NK-92 (cell line): ENCODE measurements around the gene TSFM.

Source experiments
- DNase-seq: peaks from one replicate; lab custom pipeline; 2025; ENCODE audit not compliant: unreplicated experiment; lab: John Stamatoyannopoulos, UW

TSFM gene

GRCh38 chr12:57832966-57833365 is 50.4 kb downstream of the TSFM start:
- no peak for DNase-seq

- DNase-seq = no peak
These were observed 51.1 kb downstream of the TSFM start for GRCh38 chr12:57833672-57834071.

GRCh38 chr12:57834086-57834876 is 51.7 kb downstream of the TSFM start:
- no peak for DNase-seq

- no peak for DNase-seq
These were observed 53.0 kb downstream of the TSFM start for GRCh38 chr12:57835366-57836288.

- DNase-seq = no peak
These were observed 54.1 kb downstream of the TSFM start for GRCh38 chr12:57836442-57837375.

- no peak for DNase-seq
These were observed 55.4 kb downstream of the TSFM start for GRCh38 chr12:57837864-57838562.

- DNase-seq = no peak
These were observed 56.2 kb downstream of the TSFM start for GRCh38 chr12:57838594-57839302.

GRCh38 chr12:57839996-57840395 is 57.4 kb downstream of the TSFM start:
- no peak for DNase-seq

- DNase-seq = no peak
These were observed 58.1 kb downstream of the TSFM start for GRCh38 chr12:57840726-57841125.

- DNase-seq = no peak
These were observed 58.9 kb downstream of the TSFM start for GRCh38 chr12:57841445-57841844.

- DNase-seq = no peak
These were observed 60.0 kb downstream of the TSFM start for GRCh38 chr12:57842342-57843294.

- DNase-seq = no peak
These were observed 62.3 kb downstream of the TSFM start for GRCh38 chr12:57844709-57845477.

- no peak for DNase-seq
These were observed 63.1 kb downstream of the TSFM start for GRCh38 chr12:57845478-57846284.

- no peak for DNase-seq
These were observed 63.6 kb downstream of the TSFM start for GRCh38 chr12:57846285-57846576.

- peak; percentile 6 for DNase-seq
These were observed 64.2 kb downstream of the TSFM start, which contains the start of gene CTDSP2 for GRCh38 chr12:57846577-57847319. TSS of gene CTDSP2 (minus strand) at chr12:57846729. CDS start at chr12:57846435, 294 bp downstream.
